ENCODE results near the gene CCDC171. TPM values are rescaled to one million over a fixed set of nuclear protein-coding genes. Genes with fewer than 3 reads are reported as not detected.

Gene CCDC171
- total RNA-seq, 3 donors from 2014 or later: 3.6 to 4.5 (median 3.6) TPM

- intact Hi-C loops (cut with DNase I, micrococcal nuclease): no loop called here
- no peak for DNase-seq
- Histone ChIP-seq H3K4me3 (no peak overlapping the region), H3K36me3 (ENCODE audit: low read depth) (no peaks in the 10 kb centered on the region), H3K4me1 (ENCODE audit: low read depth) (no peaks in the 10 kb centered on the region), H3K9me3 (no peaks in the 10 kb centered on the region)
- ATAC-seq: no peak
- no peak for TF ChIP-seq CTCF (IDR thresholded peaks at IDR 0.05)
Observed at GRCh38 chr9:16001856-16002255, 449.0 kb downstream of the CCDC171 start.

- no peak for DNase-seq
- Histone ChIP-seq H3K4me1 (ENCODE audit: low read depth) (no peaks in the 10 kb centered on the region), H3K36me3 (ENCODE audit: low read depth) (no peaks in the 10 kb centered on the region), H3K4me3 (no peak overlapping the region), H3K9me3 (no peaks in the 10 kb centered on the region)
- intact Hi-C loops (cut with DNase I, micrococcal nuclease): no loop called here
- no peak for TF ChIP-seq CTCF (IDR thresholded peaks at IDR 0.05)
- no peak for ATAC-seq
Observed at GRCh38 chr9:16002816-16003215, 450.0 kb downstream of the CCDC171 start.

- no peak overlapping the region for H3K4me3 ChIP-seq
- H3K4me1 ChIP-seq (ENCODE audit: low read depth): no peaks in the 10 kb centered on the region
- DNase-seq: no peak
- no peaks in the 10 kb centered on the region for H3K36me3 ChIP-seq (ENCODE audit: low read depth)
- ATAC-seq: no peak
- intact Hi-C loops (cut with DNase I, micrococcal nuclease): no loop called here
- H3K9me3 ChIP-seq: no peaks in the 10 kb centered on the region
- no peak for TF ChIP-seq CTCF (IDR thresholded peaks at IDR 0.05)
Observed at GRCh38 chr9:16003785-16004184, 450.9 kb downstream of the CCDC171 start.

- ATAC-seq (no peak), DNase-seq (no peak)
- no peak overlapping the region for H3K4me3 ChIP-seq
- intact Hi-C loops (cut with DNase I, micrococcal nuclease): no loop called here
- no peaks in the 10 kb centered on the region for H3K9me3 ChIP-seq
- no peaks in the 10 kb centered on the region for H3K4me1 ChIP-seq (ENCODE audit: low read depth)
- TF ChIP-seq CTCF (IDR thresholded peaks at IDR 0.05): no peak
- H3K36me3 ChIP-seq (ENCODE audit: low read depth): no peaks in the 10 kb centered on the region
Observed at GRCh38 chr9:16004613-16005012, 451.8 kb downstream of the CCDC171 start.

GRCh38 chr9:16010221-16010620 lies 457.4 kb downstream of the CCDC171 start:
- no peak for DNase-seq
- TF ChIP-seq CTCF (IDR thresholded peaks at IDR 0.05): no peak
- no peak for ATAC-seq
- intact Hi-C loops (cut with DNase I, micrococcal nuclease): no loop called here
- Histone ChIP-seq H3K36me3 (ENCODE audit: low read depth) (no peaks in the 10 kb centered on the region), H3K4me3 (no peak overlapping the region), H3K4me1 (ENCODE audit: low read depth) (no peaks in the 10 kb centered on the region), H3K9me3 (no peaks in the 10 kb centered on the region)

GRCh38 chr9:16012621-16013020 lies 459.8 kb downstream of the CCDC171 start:
- intact Hi-C loops (cut with DNase I, micrococcal nuclease): no loop called here
- no peaks in the 10 kb centered on the region for H3K36me3 ChIP-seq (ENCODE audit: low read depth)
- DNase-seq (no peak), ATAC-seq (no peak)
- peaks cover 3% of the 10 kb centered on the region for H3K9me3 ChIP-seq
- TF ChIP-seq CTCF (IDR thresholded peaks at IDR 0.05): no peak
- no peaks in the 10 kb centered on the region for H3K4me1 ChIP-seq (ENCODE audit: low read depth)
- H3K4me3 ChIP-seq: no peak overlapping the region
